Liver (tissue), 9 donors: ENCODE measurements around the gene CCDC138. TPM values are rescaled to one million over a fixed set of nuclear protein-coding genes. Genes with fewer than 3 reads are reported as not detected.

Experiments
- DNase-seq: peaks from one replicate; pipeline ENCODE4 v3.0.0-alpha.2; 2017; ENCODE audit warnings: low spot score
- H3K27ac ChIP-seq, 2 donors: one replicate each; pipeline ENCODE4 v1.7.0; 2013; ENCODE audit warnings: inconsistent platforms in 2 of 2, low read length in 2 of 2, control low read depth in 1 of 2, low read depth in 1 of 2, mild to moderate bottlenecking in 1 of 2
- H3K27me3 ChIP-seq, 4 donors: one replicate each; pipeline versions ENCODE4 v1.6.1 to v1.7.0; 2013; ENCODE audit warnings: low read length in 3 of 4, inconsistent platforms in 1 of 4, mild to moderate bottlenecking in 1 of 4, moderate library complexity in 1 of 4; ENCODE audit not compliant: control insufficient read depth in 4 of 4, insufficient read depth in 4 of 4
- H3K36me3 ChIP-seq, 4 donors: one replicate each; pipeline versions ENCODE4 v1.6.1 to v1.7.0; 2013; ENCODE audit warnings: low read length in 3 of 4, mild to moderate bottlenecking in 3 of 4, low read depth in 1 of 4, moderate library complexity in 1 of 4; ENCODE audit not compliant: control insufficient read depth in 4 of 4, insufficient read depth in 3 of 4
- H3K4me1 ChIP-seq, 4 donors: one replicate each; pipeline versions ENCODE4 v1.6.1 to v1.7.0; 2013; ENCODE audit warnings: low read length in 3 of 4, mild to moderate bottlenecking in 3 of 4, moderate library complexity in 1 of 4; ENCODE audit not compliant: control insufficient read depth in 4 of 4, insufficient read depth in 4 of 4
- H3K4me3 ChIP-seq, 3 donors: one replicate each; pipeline versions ENCODE4 v1.6.1 to v1.7.0; 2013; ENCODE audit warnings: low read length in 3 of 3, control low read depth in 1 of 3, low read depth in 1 of 3, mild to moderate bottlenecking in 1 of 3
- H3K9ac ChIP-seq, 2 donors: one replicate each; pipeline ENCODE4 v1.7.0; 2013; ENCODE audit warnings: low read length in 2 of 2, mild to moderate bottlenecking in 2 of 2, moderate library complexity in 2 of 2, control low read depth in 1 of 2, low read depth in 1 of 2
- H3K9me3 ChIP-seq, 4 donors: one replicate each; pipeline versions ENCODE4 v1.6.1 to v1.7.0; 2013; ENCODE audit warnings: low read length in 3 of 4; ENCODE audit not compliant: control insufficient read depth in 4 of 4
- ATF3 ChIP-seq: IDR thresholded peaks from 2 replicates; pipeline ENCODE4 v1.6.1; 2016; ENCODE audit warnings: antibody characterized with exemption
- CTCF ChIP-seq: fragments of 150-350 bp; IDR thresholded peaks from 2 replicates; pipeline ENCODE4 v1.5.1; 2017; ENCODE audit warnings: improper control_type of control experiment, low read depth, low read length; ENCODE audit not compliant: missing input control
- EGR1 ChIP-seq, 2 donors: IDR thresholded peaks; 2 replicates each; pipeline ENCODE4 v1.6.1; 2016 to 2018; ENCODE audit warnings: antibody characterized with exemption in 2 of 2, low read depth in 2 of 2
- FOXA1 ChIP-seq: IDR thresholded peaks from 2 replicates; pipeline ENCODE4 v1.6.1; 2016; ENCODE audit warnings: antibody characterized with exemption
- FOXA2 ChIP-seq: IDR thresholded peaks from 2 replicates; pipeline ENCODE4 v1.6.1; 2016; ENCODE audit warnings: antibody characterized with exemption
- GABPA ChIP-seq, 2 donors: IDR thresholded peaks in 1 of 2; conservative IDR thresholded peaks in 1 of 2; 2 replicates each; pipeline ENCODE4 v1.6.1; 2016; ENCODE audit warnings: antibody characterized with exemption in 2 of 2, mild to moderate bottlenecking in 1 of 2, moderate library complexity in 1 of 2
- HNF4A ChIP-seq, 2 donors: conservative IDR thresholded peaks; 2 replicates each; pipeline ENCODE4 v1.6.1; 2016; ENCODE audit warnings: antibody characterized with exemption in 2 of 2, mild to moderate bottlenecking in 2 of 2
- HNF4G ChIP-seq: IDR thresholded peaks from 2 replicates; pipeline ENCODE4 v1.6.1; 2016; ENCODE audit warnings: antibody characterized with exemption
- JUND ChIP-seq, 2 donors: IDR thresholded peaks; 2 replicates each; pipeline ENCODE4 v1.6.1; 2016; ENCODE audit warnings: antibody characterized with exemption in 2 of 2
- MAX ChIP-seq: IDR thresholded peaks from 2 replicates; pipeline ENCODE4 v1.6.1; 2016; ENCODE audit warnings: antibody characterized with exemption
- NR2F2 ChIP-seq: IDR thresholded peaks from 2 replicates; pipeline ENCODE4 v1.6.1; 2016; ENCODE audit warnings: antibody characterized with exemption
- RAD21 ChIP-seq, 2 donors: IDR thresholded peaks; 2 replicates each; pipeline ENCODE4 v1.6.1; 2016; ENCODE audit warnings: antibody characterized with exemption in 2 of 2, mild to moderate bottlenecking in 2 of 2
- RXRA ChIP-seq, 2 donors: IDR thresholded peaks; 2 replicates each; pipeline ENCODE4 v1.6.1; 2017 to 2018; ENCODE audit warnings: antibody characterized with exemption in 2 of 2, mild to moderate bottlenecking in 1 of 2
- SP1 ChIP-seq: IDR thresholded peaks from 2 replicates; pipeline ENCODE4 v1.6.1; 2018; ENCODE audit warnings: antibody characterized with exemption, mild to moderate bottlenecking
- YY1 ChIP-seq: IDR thresholded peaks from 2 replicates; pipeline ENCODE4 v1.6.1; 2016; ENCODE audit warnings: antibody characterized with exemption, mild to moderate bottlenecking
- WGBS: extraction: QIAGEN DNeasy Blood & Tissue Kit; methylation state at CpG from one replicate; pipeline ENCODE4 v1.1.7; 2013; 5-methylcytosine and 5-hydroxymethylcytosine counted together
- polyA plus RNA-seq, 2 donors: library from polyadenylated mRNA; stranded (reverse) in 1 of 2; unstranded in 1 of 2; fragments of 200-250 nt in 1 of 2; fragments of >200 nt in 1 of 2; fragmentation: Nextera tagmentation in 1 of 2; extraction: Ambion mirVana in 1 of 2; gene quantifications; one replicate each; pipeline versions ENCODE4 v1.2.1 to v1.2.3, GENCODE V29; 2013 to 2015
- total RNA-seq, 2 donors: library from RNA; depleted of rRNA; stranded (reverse); fragments of >200 nt; gene quantifications; one replicate each; pipeline ENCODE4 v1.2.3, GENCODE V29; 2014
- TF ChIP-seq, protein P1 (sequence below): IDR thresholded peaks from 2 replicates; pipeline ENCODE4 v1.6.1; 2016; ENCODE audit warnings: antibody characterized with exemption, mild to moderate bottlenecking
- TF ChIP-seq, protein P2 (sequence below): IDR thresholded peaks from 2 replicates; pipeline ENCODE4 v1.6.1; 2016; ENCODE audit warnings: antibody characterized with exemption
- donor health status: healthy.
- donor health status: healthy.
- donor health status: healthy.
- donor health status: healthy.
- donor health status: healthy.

CCDC138 gene
- total and polyA plus RNA-seq, 4 donors, result 0.76 to 5.0 (median 2.7) TPM

DNA sequence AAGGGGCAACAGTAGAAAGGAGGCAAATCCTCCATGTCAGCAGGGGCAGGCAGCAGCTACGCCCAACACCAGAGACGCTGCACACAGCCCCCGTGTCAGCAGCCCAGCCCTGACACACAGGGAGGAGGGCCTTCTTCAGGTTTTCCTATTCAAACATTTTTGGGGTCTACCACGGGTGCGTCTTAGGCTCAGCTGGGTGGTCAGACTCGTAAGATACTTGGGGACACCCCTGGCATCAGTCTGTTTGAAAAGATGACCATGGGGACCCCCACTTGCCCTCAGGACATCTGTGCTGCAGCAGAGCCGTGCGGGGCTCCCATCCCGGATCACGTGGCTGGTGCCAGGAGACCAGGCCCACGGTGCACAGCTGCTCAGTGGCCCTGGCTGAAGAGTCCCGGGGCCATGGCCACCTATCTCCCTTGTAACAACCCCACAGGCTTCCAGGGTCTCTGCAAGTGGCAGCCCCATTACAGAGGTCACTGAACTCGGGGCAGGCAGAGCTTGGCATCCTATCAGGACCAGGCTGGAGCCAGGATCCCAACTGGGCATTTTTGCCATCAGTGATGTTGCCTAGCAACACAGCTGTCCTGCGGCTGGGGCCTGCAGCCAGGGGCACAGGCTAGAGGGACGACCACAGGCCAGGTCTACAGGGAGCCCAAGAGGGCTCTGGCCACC lies 120.0 kb downstream of the CCDC138 start:
- H3K27ac ChIP-seq, result no peak overlapping the region
- DNase-seq, result no peak
- 71% methylated on average over 15 of the region's 15 CpGs for WGBS
- H3K9me3 ChIP-seq, result no peaks in the 10 kb centered on the region
- no peak overlapping the region for H3K9ac ChIP-seq
- H3K4me1 ChIP-seq, result peaks cover 1 to 33% (median 27%) of the 10 kb centered on the region in 4 donors
- H3K27me3 ChIP-seq, result no peaks in the 10 kb centered on the region
- no peak overlapping the region for H3K4me3 ChIP-seq
- TF ChIP-seq RAD21 (IDR thresholded peaks at IDR 0.05), result no peak
- no peak for TF ChIP-seq EGR1 (IDR thresholded peaks at IDR 0.05; ENCODE audit: low read depth in 2 of 2)
- no peak for TF ChIP-seq SP1
- TF ChIP-seq, protein P1, sequence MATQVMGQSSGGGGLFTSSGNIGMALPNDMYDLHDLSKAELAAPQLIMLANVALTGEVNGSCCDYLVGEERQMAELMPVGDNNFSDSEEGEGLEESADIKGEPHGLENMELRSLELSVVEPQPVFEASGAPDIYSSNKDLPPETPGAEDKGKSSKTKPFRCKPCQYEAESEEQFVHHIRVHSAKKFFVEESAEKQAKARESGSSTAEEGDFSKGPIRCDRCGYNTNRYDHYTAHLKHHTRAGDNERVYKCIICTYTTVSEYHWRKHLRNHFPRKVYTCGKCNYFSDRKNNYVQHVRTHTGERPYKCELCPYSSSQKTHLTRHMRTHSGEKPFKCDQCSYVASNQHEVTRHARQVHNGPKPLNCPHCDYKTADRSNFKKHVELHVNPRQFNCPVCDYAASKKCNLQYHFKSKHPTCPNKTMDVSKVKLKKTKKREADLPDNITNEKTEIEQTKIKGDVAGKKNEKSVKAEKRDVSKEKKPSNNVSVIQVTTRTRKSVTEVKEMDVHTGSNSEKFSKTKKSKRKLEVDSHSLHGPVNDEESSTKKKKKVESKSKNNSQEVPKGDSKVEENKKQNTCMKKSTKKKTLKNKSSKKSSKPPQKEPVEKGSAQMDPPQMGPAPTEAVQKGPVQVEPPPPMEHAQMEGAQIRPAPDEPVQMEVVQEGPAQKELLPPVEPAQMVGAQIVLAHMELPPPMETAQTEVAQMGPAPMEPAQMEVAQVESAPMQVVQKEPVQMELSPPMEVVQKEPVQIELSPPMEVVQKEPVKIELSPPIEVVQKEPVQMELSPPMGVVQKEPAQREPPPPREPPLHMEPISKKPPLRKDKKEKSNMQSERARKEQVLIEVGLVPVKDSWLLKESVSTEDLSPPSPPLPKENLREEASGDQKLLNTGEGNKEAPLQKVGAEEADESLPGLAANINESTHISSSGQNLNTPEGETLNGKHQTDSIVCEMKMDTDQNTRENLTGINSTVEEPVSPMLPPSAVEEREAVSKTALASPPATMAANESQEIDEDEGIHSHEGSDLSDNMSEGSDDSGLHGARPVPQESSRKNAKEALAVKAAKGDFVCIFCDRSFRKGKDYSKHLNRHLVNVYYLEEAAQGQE, result no peak
- no peak for TF ChIP-seq CTCF
- no peak for TF ChIP-seq JUND (IDR thresholded peaks at IDR 0.05)
- TF ChIP-seq HNF4G, result no peak
- no peak for TF ChIP-seq YY1
- no peak for TF ChIP-seq NR2F2
- no peak for TF ChIP-seq GABPA (IDR thresholded peaks at IDR 0.05 in 1 of 2, conservative IDR thresholded peaks at IDR 0.05 in 1 of 2)
- no peak for TF ChIP-seq ATF3
- TF ChIP-seq RXRA (IDR thresholded peaks at IDR 0.05), result peak; percentile 76 to 79
- no peak for TF ChIP-seq FOXA1
- TF ChIP-seq, protein P2, sequence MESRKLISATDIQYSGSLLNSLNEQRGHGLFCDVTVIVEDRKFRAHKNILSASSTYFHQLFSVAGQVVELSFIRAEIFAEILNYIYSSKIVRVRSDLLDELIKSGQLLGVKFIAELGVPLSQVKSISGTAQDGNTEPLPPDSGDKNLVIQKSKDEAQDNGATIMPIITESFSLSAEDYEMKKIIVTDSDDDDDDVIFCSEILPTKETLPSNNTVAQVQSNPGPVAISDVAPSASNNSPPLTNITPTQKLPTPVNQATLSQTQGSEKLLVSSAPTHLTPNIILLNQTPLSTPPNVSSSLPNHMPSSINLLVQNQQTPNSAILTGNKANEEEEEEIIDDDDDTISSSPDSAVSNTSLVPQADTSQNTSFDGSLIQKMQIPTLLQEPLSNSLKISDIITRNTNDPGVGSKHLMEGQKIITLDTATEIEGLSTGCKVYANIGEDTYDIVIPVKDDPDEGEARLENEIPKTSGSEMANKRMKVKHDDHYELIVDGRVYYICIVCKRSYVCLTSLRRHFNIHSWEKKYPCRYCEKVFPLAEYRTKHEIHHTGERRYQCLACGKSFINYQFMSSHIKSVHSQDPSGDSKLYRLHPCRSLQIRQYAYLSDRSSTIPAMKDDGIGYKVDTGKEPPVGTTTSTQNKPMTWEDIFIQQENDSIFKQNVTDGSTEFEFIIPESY, result no peak
- TF ChIP-seq FOXA2, result no peak
- peak in 1 of 2 donors; percentile 20 for TF ChIP-seq HNF4A (conservative IDR thresholded peaks at IDR 0.05)
- no peak for TF ChIP-seq MAX
- H3K36me3 ChIP-seq, result no peaks in the 10 kb centered on the region
